ENCODE results near the gene SLC5A5.
"Not testable (repeated sequence)": the region's sequence is repeated elsewhere in the genome, so short reads cannot be mapped to it uniquely, and the experiment has no call there.

Gene SLC5A5

DNA sequence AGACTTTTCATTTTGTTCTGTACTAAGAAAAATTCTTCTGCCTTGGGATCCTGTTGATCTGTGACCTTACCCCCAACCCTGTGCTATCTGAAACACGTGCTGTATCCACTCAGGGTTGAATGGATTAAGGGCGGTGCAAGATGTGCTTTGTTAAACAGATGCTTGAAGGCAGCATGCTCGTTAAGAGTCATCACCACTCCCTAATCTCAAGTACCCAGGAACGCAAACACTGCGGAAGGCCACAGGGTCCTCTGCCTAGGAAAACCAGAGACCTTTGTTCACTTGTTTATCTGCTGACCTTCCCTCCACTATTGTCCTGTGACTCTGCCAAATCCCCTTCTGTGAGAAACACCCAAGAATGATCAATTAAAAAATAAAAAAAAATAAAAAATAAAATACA is 47.4 kb downstream of the SLC5A5 start:
- not testable (repeated sequence) for DNase-seq (ENCODE audit: low read depth in 2 of 2)

DNA sequence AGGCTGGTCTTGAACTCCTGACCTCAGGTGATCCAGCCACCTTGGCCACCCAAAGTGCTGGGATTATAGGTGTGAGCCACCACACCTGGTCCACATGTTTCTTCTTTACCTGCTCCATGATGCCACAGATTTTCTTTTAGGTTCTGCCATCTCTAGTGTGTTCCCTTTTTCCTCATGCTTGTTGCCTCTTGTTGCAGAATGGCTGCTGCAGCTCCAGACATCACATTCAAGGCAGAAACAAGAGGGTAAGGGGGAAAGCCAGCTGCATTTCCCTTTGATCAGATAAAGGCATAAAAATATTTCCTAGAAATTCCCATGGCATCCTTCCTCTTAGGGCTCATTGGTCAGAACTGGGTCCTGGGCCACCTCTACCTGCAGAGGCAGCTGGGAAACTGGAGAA is 48.8 kb downstream of the SLC5A5 start:
- no peak for DNase-seq (ENCODE audit: low read depth in 2 of 2)

DNA sequence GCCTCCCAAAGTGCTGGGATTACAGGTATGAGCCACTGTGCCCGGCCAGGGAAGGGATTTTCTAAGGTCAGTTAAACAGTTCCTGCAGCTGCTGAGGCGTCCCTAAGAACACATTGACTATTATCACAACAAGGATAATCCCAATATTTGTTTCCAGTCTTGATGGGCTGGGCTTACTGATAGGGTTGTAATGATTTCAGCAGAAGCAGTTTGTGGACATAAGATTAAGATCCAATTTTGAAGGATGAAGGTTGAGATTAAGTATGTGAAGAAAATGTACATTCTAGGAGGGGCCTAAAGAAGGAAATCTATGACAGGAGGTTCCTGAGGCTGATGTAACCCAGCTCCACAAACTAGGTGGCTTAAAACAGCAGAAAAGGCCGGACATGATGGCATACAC is 50.4 kb downstream of the SLC5A5 start:
- no peak for DNase-seq (ENCODE audit: low read depth in 2 of 2)

DNA sequence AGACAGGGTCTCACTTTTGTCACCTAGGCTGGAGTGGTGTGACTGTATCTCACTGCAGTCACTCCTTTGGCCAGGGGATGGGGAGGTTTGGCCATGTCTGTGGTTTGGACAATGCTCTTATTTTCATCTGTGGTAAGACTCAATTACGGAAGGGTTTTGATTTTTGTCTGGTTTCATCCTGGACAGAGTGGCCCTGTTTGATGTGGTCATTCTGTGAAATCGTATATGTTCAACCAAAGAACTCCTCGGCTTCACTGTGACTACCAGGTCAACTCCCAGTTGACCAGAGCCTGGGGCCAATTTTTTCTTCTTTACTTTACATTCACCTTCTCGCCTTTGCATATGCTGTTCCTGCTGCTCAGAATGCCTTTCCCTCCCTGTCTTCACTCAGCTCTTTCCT is 54.3 kb downstream of the SLC5A5 start:
- DNase-seq (ENCODE audit: low read depth in 2 of 2): no peak

GRCh38 chr19:17929056-17929455 is 57.3 kb downstream of the SLC5A5 start:
- no peak for DNase-seq (ENCODE audit: low read depth in 2 of 2)

GRCh38 chr19:17931532-17932191 is 59.9 kb downstream of the SLC5A5 start:
- no peak for DNase-seq (ENCODE audit: low read depth in 2 of 2)

DNA sequence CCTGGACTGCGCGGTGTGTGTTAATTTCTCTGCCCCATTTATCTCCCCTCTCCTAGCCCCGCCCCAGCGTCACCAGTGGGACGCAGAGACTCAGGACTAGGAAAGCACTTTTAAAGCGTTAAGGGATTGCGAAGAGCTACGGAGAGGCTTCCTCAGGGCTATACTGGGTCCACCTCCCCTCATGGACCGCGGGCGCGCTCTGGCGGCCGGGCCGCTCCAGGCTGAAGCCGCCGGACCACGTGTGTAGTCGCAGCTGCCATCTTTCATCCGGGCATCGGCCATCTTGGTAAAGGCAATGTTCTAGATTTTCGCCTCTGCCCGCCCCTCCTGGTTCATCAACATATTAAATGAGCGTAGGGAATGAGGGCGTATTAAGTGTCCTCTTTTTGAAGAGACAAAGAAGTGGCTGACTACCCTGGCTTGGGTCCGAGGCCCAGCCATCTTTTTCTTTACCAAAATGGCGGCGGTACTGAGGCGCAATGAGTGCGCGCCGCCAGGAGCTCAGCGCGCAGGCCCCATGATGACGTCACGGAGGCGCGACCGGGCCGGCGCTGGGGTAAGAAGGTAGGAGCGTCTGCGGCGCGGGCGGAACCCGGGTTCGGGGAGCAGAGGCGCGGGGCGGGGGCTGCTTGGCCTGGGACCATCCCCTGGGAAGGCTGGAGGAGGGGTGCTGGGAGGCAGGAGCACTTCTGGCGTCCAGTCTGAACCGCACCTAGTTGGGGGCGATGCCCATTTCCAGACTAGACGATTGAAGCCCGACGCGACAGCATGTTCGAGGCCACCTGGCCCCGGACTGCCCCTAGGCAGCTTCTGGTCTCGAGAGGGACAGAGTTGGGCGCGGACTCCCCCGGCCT is 61.0 kb downstream of the SLC5A5 start, which contains the start of gene CCDC124:
Gene CCDC124 (plus strand): TSS at position 531 of the 854 bp plus-strand sequence. CDS start 3,406 bp downstream, outside the sequence.
- peak; percentile 82 for DNase-seq (ENCODE audit: low read depth in 2 of 2)

DNA sequence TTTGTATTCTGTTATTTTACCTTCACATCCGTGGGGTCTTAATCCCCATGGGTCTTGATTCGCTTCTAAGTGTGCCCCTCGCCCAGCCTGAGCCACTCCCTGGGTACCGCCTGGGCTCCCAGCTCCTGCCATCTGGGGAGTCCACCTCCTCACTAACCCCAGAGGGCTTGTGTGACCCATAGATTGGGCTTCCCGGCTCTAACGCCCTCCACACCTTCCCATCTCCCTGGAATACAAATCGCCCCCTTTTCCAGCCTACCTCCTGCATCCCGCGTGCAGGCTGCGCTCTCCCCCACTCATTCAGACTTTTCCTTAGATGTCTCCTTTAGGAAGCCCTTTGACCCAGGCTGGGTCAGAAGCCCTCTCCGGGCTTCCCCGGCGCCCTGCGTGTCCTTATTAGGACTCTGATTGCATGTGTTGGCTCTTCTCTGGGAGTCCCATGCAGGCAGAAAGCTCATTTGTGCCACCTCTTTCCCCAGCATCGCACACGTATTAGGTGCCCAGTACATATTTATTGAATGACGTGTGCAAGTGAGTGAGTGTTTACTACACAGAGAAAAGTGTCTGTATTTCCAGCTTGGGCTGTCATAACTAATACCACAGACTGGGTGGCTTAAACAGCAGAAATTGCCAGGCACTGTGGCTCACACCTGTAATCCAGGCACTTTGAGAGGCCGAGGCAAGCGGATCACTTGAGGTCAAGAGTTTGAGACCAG is 61.8 kb downstream of the SLC5A5 start:
- DNase-seq (ENCODE audit: low read depth in 2 of 2): no peak

GRCh38 chr19:17936379-17936778 is 64.6 kb downstream of the SLC5A5 start:
- DNase-seq (ENCODE audit: low read depth in 2 of 2): no peak

- no peak for DNase-seq (ENCODE audit: low read depth in 2 of 2)
Measured at GRCh38 chr19:17937371-17937900, 65.7 kb downstream of the SLC5A5 start.

DNA sequence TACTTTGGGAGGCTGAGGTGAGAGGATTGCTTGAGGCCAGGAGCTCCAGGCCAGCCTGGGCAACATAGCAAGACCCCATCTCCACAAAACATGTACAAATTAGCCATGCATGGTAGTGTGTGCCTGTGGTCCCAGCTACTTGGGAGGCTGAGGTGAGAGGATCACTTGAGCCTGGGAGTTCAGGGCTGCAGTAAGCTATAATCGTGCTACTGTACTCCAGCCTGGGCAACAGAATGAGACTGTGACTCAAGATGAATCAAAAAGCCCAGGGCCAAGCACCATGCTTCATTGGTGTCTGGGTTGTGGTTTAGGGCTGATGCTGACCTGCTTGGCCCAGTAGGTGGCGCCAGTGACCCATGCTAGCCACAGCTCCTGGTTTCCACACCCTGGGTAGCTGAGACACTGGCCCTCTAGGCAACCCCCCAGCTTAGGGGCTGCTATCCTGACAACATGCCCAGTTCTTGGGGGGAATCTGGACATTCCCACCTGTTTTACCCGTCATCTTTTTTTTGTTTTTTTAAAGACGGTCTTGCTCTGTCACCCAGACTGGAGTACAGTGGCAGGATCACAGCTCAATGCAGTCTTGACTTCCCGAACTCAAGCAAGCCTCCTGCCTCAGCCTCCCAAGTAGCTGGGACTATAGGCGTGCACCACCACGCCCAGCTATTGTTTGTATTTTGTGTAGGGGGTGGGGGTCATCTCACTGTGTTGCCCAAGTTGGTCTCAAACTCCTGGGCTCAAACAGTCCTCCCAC is 66.5 kb downstream of the SLC5A5 start:
- DNase-seq (ENCODE audit: low read depth in 2 of 2): peak; percentile 66 to 69

DNA sequence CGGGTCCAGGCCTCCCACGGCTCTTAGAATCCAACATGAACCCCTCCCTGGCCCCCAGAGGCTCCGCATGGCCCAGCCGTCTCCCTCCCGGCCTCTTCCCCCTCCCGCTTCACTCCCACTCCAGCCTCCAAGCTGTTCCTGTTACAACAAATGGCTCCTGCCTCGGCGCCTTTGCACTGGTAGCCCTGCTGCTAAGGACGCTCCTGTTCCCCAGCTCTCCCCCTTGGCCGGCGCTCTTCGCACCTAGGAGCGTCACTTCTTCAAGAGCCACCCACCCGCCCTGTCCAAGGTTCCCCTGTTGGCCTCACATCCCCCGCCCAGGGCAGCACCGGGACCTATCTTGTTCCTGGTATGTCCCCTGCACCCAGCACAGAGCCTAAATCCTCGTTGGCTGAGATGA is 70.4 kb downstream of the SLC5A5 start:
- no peak for DNase-seq (ENCODE audit: low read depth in 2 of 2)

- DNase-seq (ENCODE audit: low read depth in 2 of 2): no peak
Measured at GRCh38 chr19:17942582-17943273, 71.0 kb downstream of the SLC5A5 start.

DNA sequence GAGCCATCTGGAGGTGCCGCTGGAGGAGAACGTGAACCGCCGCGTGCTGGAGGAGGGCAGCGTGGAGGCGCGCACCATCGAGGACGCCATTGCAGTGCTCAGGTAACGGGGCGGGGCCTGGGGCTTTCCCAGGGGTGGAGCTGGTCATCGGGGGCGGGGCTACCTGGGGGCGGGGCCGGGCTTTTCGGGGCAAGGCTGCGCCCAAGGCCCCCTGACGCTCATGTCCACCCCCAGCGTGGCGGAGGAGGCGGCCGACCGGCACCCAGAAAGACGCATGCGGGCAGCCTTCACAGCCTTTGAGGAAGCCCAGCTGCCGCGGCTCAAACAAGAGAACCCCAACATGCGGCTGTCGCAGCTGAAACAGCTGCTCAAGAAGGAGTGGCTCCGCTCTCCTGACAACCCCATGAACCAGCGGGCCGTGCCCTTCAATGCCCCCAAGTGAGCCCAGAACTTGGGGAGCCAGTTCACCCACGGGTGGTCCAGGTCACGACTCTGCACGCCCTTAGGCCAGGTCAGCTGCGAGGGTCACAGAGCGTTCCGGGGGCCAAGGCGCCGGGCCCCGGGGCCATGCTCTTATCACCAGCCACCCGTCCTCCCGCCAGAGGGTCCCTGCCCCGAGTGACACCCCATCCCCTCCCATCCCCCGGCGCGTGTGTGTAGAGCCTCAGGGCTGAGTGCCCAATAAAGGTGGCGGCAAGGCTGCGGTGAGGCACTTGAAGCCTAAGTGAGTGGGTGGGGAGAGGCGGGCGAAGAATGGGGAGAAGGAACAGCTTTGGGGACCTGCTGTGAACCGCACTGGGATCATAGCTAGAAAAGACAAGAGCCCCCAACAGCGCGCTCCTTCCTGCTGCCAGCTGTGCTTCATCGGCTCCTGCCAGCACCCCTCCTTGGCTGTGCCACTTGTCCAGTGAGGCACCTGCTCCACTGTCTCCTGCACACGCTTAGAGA is 71.8 kb downstream of the SLC5A5 start:
- DNase-seq (ENCODE audit: low read depth in 2 of 2): no peak

DNA sequence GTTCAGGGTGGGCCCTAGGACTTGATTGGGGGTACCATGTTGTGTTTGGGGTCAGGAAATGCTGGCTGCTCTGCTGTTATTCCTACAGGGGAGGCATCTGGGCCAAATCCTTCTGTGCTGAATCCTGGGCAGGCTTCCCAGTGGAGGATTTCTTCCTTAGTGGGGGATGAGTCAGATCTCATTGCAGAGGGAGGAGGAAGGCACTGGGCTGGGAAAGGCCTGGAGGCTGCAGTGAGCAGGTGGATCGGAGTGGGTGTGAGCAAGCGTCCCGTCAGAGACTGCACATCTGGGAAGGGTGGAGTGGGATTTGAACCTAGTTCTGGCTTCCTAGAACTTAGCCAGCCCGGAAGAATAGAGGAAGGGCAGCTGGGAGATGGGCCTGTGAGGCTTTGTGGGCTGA is 72.6 kb downstream of the SLC5A5 start:
- DNase-seq (ENCODE audit: low read depth in 2 of 2): no peak

All from activated CD8-positive, alpha-beta memory T cell treated with anti-CD3 and anti-CD28 coated beads for 4 hours (primary cell).